PC-9 (cell line): ENCODE data around the gene WDR37. TPM values are rescaled to one million over a fixed set of nuclear protein-coding genes. Genes with fewer than 3 reads are reported as not detected.

ENCODE experiments used
- Bru-seq: library from RNA; stranded (reverse); fragments of 400-500 nt; gene quantifications from one replicate; lab custom pipeline; 2021; lab: Mats Ljungman, UMichigan
- BruChase-seq, 2 experiments: library from RNA; stranded (reverse); fragments of 400-500 nt; gene quantifications; one replicate each; lab custom pipeline; 2021; lab: Mats Ljungman, UMichigan
- BruUV-seq: library from RNA; stranded (reverse); fragments of 400-500 nt; replicated peaks from 2 replicates; lab custom pipeline; 2021; lab: Mats Ljungman, UMichigan
- CTCF ChIA-PET: fragments of 300-600 bp; sonication (Branson Sonifier 250); formaldehyde crosslinking; loops from one replicate; lab custom pipeline; 2022; ENCODE audit warnings: antibody characterized with exemption; lab: Charles Lee
- POLR2A ChIA-PET: fragments of 300-600 bp; sonication (Branson Sonifier 250); formaldehyde crosslinking; loops from one replicate; lab custom pipeline; 2022; ENCODE audit warnings: antibody characterized with exemption; ENCODE audit not compliant: unreplicated experiment; lab: Charles Lee
- DNase-seq, 2 experiments: peaks; one replicate each; pipeline versions ENCODE4 v3.0.0 to v3.0.0-alpha.2; 2015 to 2022; ENCODE audit warnings: mixed read lengths in 1 of 2
- H2AFZ ChIP-seq: fragments of 200-600 bp; sonication (generic); 2 replicates; pipeline ENCODE4 v1.8.1; 2017; ENCODE audit warnings: antibody characterized with exemption
- H3F3A ChIP-seq: fragments of 200-600 bp; sonication (generic); 2 replicates; pipeline ENCODE4 v1.8.1; 2017; ENCODE audit warnings: antibody characterized with exemption, mild to moderate bottlenecking, low read depth; ENCODE audit not compliant: insufficient read depth
- H3K27ac ChIP-seq: fragments of 200-600 bp; sonication (generic); 2 replicates; pipeline ENCODE4 v1.6.1; 2016; ENCODE audit warnings: mixed run types
- H3K27me3 ChIP-seq: fragments of 200-600 bp; sonication (generic); 2 replicates; pipeline ENCODE4 v1.6.1; 2016; ENCODE audit warnings: low read depth, mixed run types; ENCODE audit not compliant: insufficient read depth
- H3K36me3 ChIP-seq: fragments of 200-600 bp; sonication (generic); 2 replicates; pipeline ENCODE4 v1.6.1; 2016; ENCODE audit warnings: low read depth, mixed run types
- H3K4me1 ChIP-seq: fragments of 200-600 bp; sonication (generic); replicated peaks from 2 replicates; pipeline ENCODE4 v1.6.1; 2016; ENCODE audit warnings: mixed run types; ENCODE audit not compliant: insufficient read depth
- H3K4me2 ChIP-seq: fragments of 200-600 bp; sonication (generic); 2 replicates; pipeline ENCODE4 v1.6.1; 2017; ENCODE audit warnings: mixed run types
- H3K4me3 ChIP-seq: fragments of 200-600 bp; sonication (generic); 2 replicates; pipeline ENCODE4 v1.6.1; 2016; ENCODE audit warnings: mixed run types
- H3K79me2 ChIP-seq: fragments of 200-600 bp; sonication (generic); 2 replicates; pipeline ENCODE4 v1.6.1; 2017; ENCODE audit warnings: low read depth, mixed run types
- H3K9me2 ChIP-seq: fragments of 200-600 bp; sonication (generic); 2 replicates; pipeline ENCODE4 v1.8.1; 2017; ENCODE audit warnings: mild to moderate bottlenecking; ENCODE audit not compliant: insufficient read depth
- H3K9me3 ChIP-seq: fragments of 200-600 bp; sonication (generic); 2 replicates; pipeline ENCODE4 v1.8.1; 2016; ENCODE audit warnings: low read depth; ENCODE audit not compliant: insufficient read depth
- H4K20me1 ChIP-seq: fragments of 200-600 bp; sonication (generic); 2 replicates; pipeline ENCODE4 v1.8.1; 2017; ENCODE audit not compliant: insufficient read depth
- CTCF ChIP-seq: fragments of 200-600 bp; sonication (generic); conservative IDR thresholded peaks from 2 replicates; pipeline ENCODE4 v1.6.1; 2017; ENCODE audit warnings: mixed run types, antibody characterized with exemption, mild to moderate bottlenecking, moderate library complexity
- EZH2 ChIP-seq: fragments of 200-600 bp; sonication (generic); IDR thresholded peaks from 2 replicates; pipeline ENCODE4 v1.8.0; 2017; ENCODE audit warnings: antibody characterized with exemption, low read depth
- intact Hi-C: fragments of 100-400 bp; cut with micrococcal nuclease; formaldehyde crosslinking; loops from one replicate; pipeline ENCODE4 v1.10.0; 2022; ENCODE audit not compliant: unreplicated experiment
- long read RNA-seq: library from polyadenylated mRNA; stranded (forward); transcript quantifications from one replicate; pipeline ENCODE4 v2.0.0, GENCODE V29; 2022
- total RNA-seq: library from RNA; stranded (reverse); gene quantifications from 2 replicates; pipeline ENCODE4 v1.2.3, GENCODE V29; 2021

WDR37 gene
- 10.9 and 12.3 TPM in 2 replicates for total RNA-seq
- Bru-seq, nascent RNA, result percentile 79 among the genes with signal in this experiment
- BruChase-seq, experiment 1, labeled RNA remaining after a 2-hour chase, result percentile 75 among the genes with signal in this experiment
- percentile 71 among the genes with signal in this experiment for BruChase-seq, experiment 2, labeled RNA remaining after a 6-hour chase
- long read RNA-seq, partial matches to known transcripts, result 1 of 16 reads
- long read RNA-seq, other reads (novel, unspliced or antisense), result 15 of 16 reads

GRCh38 chr10:1056326-1057105, at the start of gene WDR37:
TSS of gene WDR37 (plus strand) at chr10:1056385. CDS start at chr10:1072156, 15,771 bp downstream.
- intact Hi-C loops, result no loop called here
- H3K4me1 ChIP-seq, result peaks cover 21% of the 10 kb centered on the region
- ChIA-PET CTCF (no interaction called here), POLR2A (no interaction called here)
- BruUV-seq, result no TSS peak
- peak within 1 kb of the TSS; percentile 86 for H3K27ac ChIP-seq
- peaks cover 85% of the 10 kb centered on the region for H3K79me2 ChIP-seq
- H2AFZ ChIP-seq, result peak within 1 kb of the TSS; percentile 87
- no peaks in the 10 kb centered on the region for H3K36me3 ChIP-seq
- peak; percentile 72 to 80 for DNase-seq
- H3K9me2 ChIP-seq, result no peaks in the 10 kb centered on the region
- TF ChIP-seq CTCF (no peak), EZH2 (no peak)
- H4K20me1 ChIP-seq, result peaks cover 6% of the 10 kb centered on the region; the same call in 1 of the 2 replicates
- no peaks in the 10 kb centered on the region for H3K9me3 ChIP-seq
- peaks cover 12% of the 10 kb centered on the region; the same call in 1 of the 2 replicates for H3F3A ChIP-seq
- H3K4me2 ChIP-seq, result peak within 1 kb of the TSS; percentile 89
- H3K27me3 ChIP-seq, result no peaks in the 10 kb centered on the region
- H3K4me3 ChIP-seq, result peak within 1 kb of the TSS; percentile 96

GRCh38 chr10:1006573-1006972, 49.6 kb upstream of the WDR37 start:
- no peak for TF ChIP-seq EZH2
- TF ChIP-seq CTCF, result no peak
- intact Hi-C loops, result no loop called here
- Histone ChIP-seq H3F3A (no peaks in the 10 kb centered on the region), H3K79me2 (peaks cover 15% of the 10 kb centered on the region), H3K27me3 (no peaks in the 10 kb centered on the region), H3K9me2 (no peaks in the 10 kb centered on the region), H3K36me3 (peaks cover 26% of the 10 kb centered on the region), H3K4me3 (no peak overlapping the region), H3K4me2 (no peak overlapping the region), H3K4me1 (no peaks in the 10 kb centered on the region), H4K20me1 (peaks cover 28% of the 10 kb centered on the region), H3K9me3 (no peaks in the 10 kb centered on the region), H2AFZ (no peak overlapping the region), H3K27ac (no peak overlapping the region)
- POLR2A ChIA-PET, result no interaction called here
- no TSS peak for BruUV-seq
- CTCF ChIA-PET, result no interaction called here
- no peak for DNase-seq

GRCh38 chr10:1007583-1007982, 48.6 kb upstream of the WDR37 start:
- TF ChIP-seq EZH2 (no peak), CTCF (no peak)
- peaks cover 30% of the 10 kb centered on the region for H3K36me3 ChIP-seq
- no peak overlapping the region for H3K4me2 ChIP-seq
- no peak overlapping the region for H3K27ac ChIP-seq
- POLR2A ChIA-PET, result no interaction called here
- peaks cover 13% of the 10 kb centered on the region for H3K79me2 ChIP-seq
- intact Hi-C loops, result no loop called here
- CTCF ChIA-PET, result no interaction called here
- H3K4me3 ChIP-seq, result no peak overlapping the region
- H3K27me3 ChIP-seq, result no peaks in the 10 kb centered on the region
- peaks cover 18% of the 10 kb centered on the region for H4K20me1 ChIP-seq
- BruUV-seq, result no TSS peak
- H2AFZ ChIP-seq, result no peak overlapping the region
- no peaks in the 10 kb centered on the region for H3K4me1 ChIP-seq
- H3K9me2 ChIP-seq, result no peaks in the 10 kb centered on the region
- H3K9me3 ChIP-seq, result no peaks in the 10 kb centered on the region
- no peaks in the 10 kb centered on the region for H3F3A ChIP-seq
- DNase-seq, result no peak
